CD14-positive monocyte (primary cell): ENCODE measurements around the gene HOXD1. TPM values are rescaled to one million over a fixed set of nuclear protein-coding genes. Genes with fewer than 3 reads are reported as not detected.
A peak's percentile ranks its signal among the peaks of the same experiment; 100 is the strongest.

ENCODE experiments used
- DNase-seq, 3 donors: peaks; one replicate each; pipeline ENCODE4 v3.0.0-alpha.2; 2011 to 2022
- H2AFZ ChIP-seq: 2 replicates; pipeline ENCODE4 v1.6.0; 2012; ENCODE audit warnings: mild to moderate bottlenecking, low read depth, low read length, inconsistent platforms; ENCODE audit not compliant: insufficient read depth, poor library complexity, severe bottlenecking
- H3K27ac ChIP-seq, 2 donors: 1 replicate in 1 of 2; 2 replicates in 1 of 2; pipeline ENCODE4 v1.5.1; 2012 to 2013; ENCODE audit warnings: low read length in 2 of 2, control low read depth in 1 of 2, inconsistent platforms in 1 of 2, low read depth in 1 of 2, mild to moderate bottlenecking in 1 of 2
- H3K27me3 ChIP-seq, 2 donors: one replicate each; pipeline versions ENCODE4 v1.6.0 to v1.6.1; 2011 to 2013; ENCODE audit warnings: low read length in 2 of 2; ENCODE audit not compliant: control insufficient read depth in 2 of 2, insufficient read depth in 2 of 2
- H3K36me3 ChIP-seq, 2 donors: replicated peaks in 1 of 2; 1 replicate in 1 of 2; 2 replicates in 1 of 2; pipeline versions ENCODE4 v1.5.1 to v1.6.1; 2012 to 2013; ENCODE audit warnings: low read length in 2 of 2, control low read depth in 1 of 2, inconsistent platforms in 1 of 2, mild to moderate bottlenecking in 1 of 2; ENCODE audit not compliant: insufficient read depth in 2 of 2, control insufficient read depth in 1 of 2
- H3K4me1 ChIP-seq, 2 donors: 1 replicate in 1 of 2; 2 replicates in 1 of 2; pipeline versions ENCODE4 v1.5.1 to v1.6.1; 2012 to 2013; ENCODE audit warnings: low read length in 2 of 2, control low read depth in 1 of 2, inconsistent platforms in 1 of 2, mild to moderate bottlenecking in 1 of 2, moderate library complexity in 1 of 2; ENCODE audit not compliant: insufficient read depth in 2 of 2, control insufficient read depth in 1 of 2
- H3K4me2 ChIP-seq: replicated peaks from 2 replicates; pipeline ENCODE3; 2012; ENCODE audit warnings: low read length, moderate library complexity, mild to moderate bottlenecking; ENCODE audit not compliant: poor library complexity, severe bottlenecking; ENCODE audit errors: extremely low read depth
- H3K4me3 ChIP-seq, 3 experiments: fragments of 200-600 bp in 1 of 3; sonication (generic) in 1 of 3; replicated peaks in 1 of 3; 1 replicate in 2 of 3; 2 replicates in 1 of 3; pipeline ENCODE4 v1.5.1; 2011 to 2013; ENCODE audit warnings: low read length in 3 of 3, mild to moderate bottlenecking in 3 of 3, control low read depth in 2 of 3, low read depth in 2 of 3, inconsistent platforms in 1 of 3, moderate library complexity in 1 of 3
- H3K79me2 ChIP-seq: 2 replicates; pipeline ENCODE4 v1.6.0; 2012; ENCODE audit warnings: mild to moderate bottlenecking, control low read depth, inconsistent platforms, low read length, moderate library complexity; ENCODE audit not compliant: insufficient read depth
- H3K9ac ChIP-seq: 2 replicates; pipeline ENCODE4 v1.6.0; 2017; ENCODE audit warnings: low read length, mild to moderate bottlenecking; ENCODE audit not compliant: insufficient read depth, poor library complexity, severe bottlenecking
- H3K9me3 ChIP-seq, 2 donors: replicated peaks in 1 of 2; 1 replicate in 1 of 2; 2 replicates in 1 of 2; pipeline versions ENCODE4 v1.5.1 to v1.6.1; 2012 to 2013; ENCODE audit warnings: low read length in 2 of 2, control low read depth in 1 of 2; ENCODE audit not compliant: control insufficient read depth in 1 of 2, insufficient read depth in 1 of 2
- H4K20me1 ChIP-seq: 2 replicates; pipeline ENCODE4 v1.6.0; 2012; ENCODE audit warnings: mild to moderate bottlenecking, low read length, control low read depth, moderate library complexity; ENCODE audit not compliant: insufficient read depth
- H3K27ac Mint-ChIP-seq, 7 donors: one replicate each; pipeline ENCODE4 v1.8.0; 2020; ENCODE audit warnings: mild to moderate bottlenecking in 7 of 7, mixed read lengths in 7 of 7, moderate library complexity in 6 of 7, inconsistent platforms in 2 of 7
- H3K27me3 Mint-ChIP-seq, 3 donors: one replicate each; pipeline ENCODE4 v1.8.0; 2021 to 2022; ENCODE audit warnings: low read depth in 3 of 3, mild to moderate bottlenecking in 3 of 3, mixed read lengths in 3 of 3, moderate library complexity in 3 of 3, inconsistent platforms in 1 of 3
- H3K36me3 Mint-ChIP-seq, 2 donors: one replicate each; pipeline ENCODE4 v1.8.0; 2020; ENCODE audit warnings: mixed read lengths in 2 of 2, inconsistent platforms in 1 of 2, mild to moderate bottlenecking in 1 of 2
- H3K4me1 Mint-ChIP-seq: one replicate; pipeline ENCODE4 v1.8.0; 2020; ENCODE audit warnings: mild to moderate bottlenecking, mixed read lengths
- H3K4me3 Mint-ChIP-seq, 2 donors: one replicate each; pipeline ENCODE4 v1.8.0; 2020; ENCODE audit warnings: mild to moderate bottlenecking in 2 of 2, mixed read lengths in 2 of 2, moderate library complexity in 1 of 2
- H3K9me3 Mint-ChIP-seq, 7 donors: one replicate each; pipeline ENCODE4 v1.8.0; 2020 to 2022; ENCODE audit warnings: mixed read lengths in 7 of 7, mild to moderate bottlenecking in 6 of 7, moderate library complexity in 6 of 7, inconsistent platforms in 2 of 7
- whole genome bisulfite sequencing: methylation state at CpG from one replicate; pipeline ENCODE4 v1.1.5; 2013; ENCODE audit warnings: missing lambda C conversion rate; ENCODE audit not compliant: insufficient coverage; 5-methylcytosine and 5-hydroxymethylcytosine counted together
- intact Hi-C, 2 donors: fragments of 100-400 bp; cut with micrococcal nuclease; formaldehyde crosslinking; loops; one replicate each; pipeline versions ENCODE4 v1.15.0 to v1.15.1; 2023
- polyA plus RNA-seq, 3 donors: library from polyadenylated mRNA; depleted of rRNA in 1 of 3; unstranded in 2 of 3; stranded (reverse) in 1 of 3; fragments of 300-500 nt in 2 of 3; fragments of >200 nt in 1 of 3; fragmentation: Illumina TruSeq in 2 of 3; gene quantifications; 1 replicate in 2 of 3; 2 replicates in 1 of 3; pipeline ENCODE4 v1.2.3, GENCODE V29; 2012 to 2021
- TF ChIP-seq, protein P1 (sequence below): fragments of 200-600 bp; IDR thresholded peaks from one replicate; pipeline ENCODE4 v1.8.0; 2022; ENCODE audit warnings: antibody characterized with exemption, mild to moderate bottlenecking

The HOXD1 gene
- polyA plus RNA-seq, 3 donors, result not detected

DNA sequence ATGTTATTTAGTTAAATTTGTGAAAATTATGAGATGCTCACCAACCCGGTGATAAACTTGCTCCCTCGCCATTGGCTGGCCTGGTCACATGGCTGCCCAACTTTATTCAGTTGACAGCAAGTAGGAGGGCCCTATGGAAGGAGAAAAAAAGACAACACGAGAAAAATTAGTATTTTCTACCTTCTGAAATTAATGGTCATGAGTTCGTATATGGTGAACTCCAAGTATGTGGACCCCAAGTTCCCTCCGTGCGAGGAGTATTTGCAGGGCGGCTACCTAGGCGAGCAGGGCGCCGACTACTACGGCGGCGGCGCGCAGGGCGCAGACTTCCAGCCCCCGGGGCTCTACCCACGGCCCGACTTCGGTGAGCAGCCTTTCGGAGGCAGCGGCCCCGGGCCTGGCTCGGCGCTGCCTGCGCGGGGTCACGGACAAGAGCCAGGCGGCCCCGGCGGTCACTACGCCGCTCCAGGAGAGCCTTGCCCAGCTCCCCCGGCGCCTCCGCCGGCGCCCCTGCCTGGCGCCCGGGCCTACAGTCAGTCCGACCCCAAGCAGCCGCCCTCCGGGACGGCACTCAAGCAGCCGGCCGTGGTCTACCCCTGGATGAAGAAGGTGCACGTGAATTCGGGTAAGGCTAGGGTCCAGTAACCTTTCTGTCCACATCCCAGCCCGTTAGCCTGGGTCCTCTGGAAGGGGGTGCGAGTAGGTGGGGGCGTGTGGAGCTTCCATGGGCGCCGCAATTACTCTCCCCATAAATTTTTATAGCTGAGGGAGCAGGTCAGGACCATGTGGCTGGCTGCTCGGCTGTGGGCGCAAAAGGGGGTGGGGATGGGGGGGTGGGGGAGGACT lies 36.8 kb upstream of the HOXD1 start, which contains the start of gene HOXD4:
Gene HOXD4 (plus strand): TSS at position 109 of the 846 bp plus-strand sequence. CDS start 84 bp downstream, at position 193.
- Histone ChIP-seq H3K27me3 (peaks cover 92 to 99% of the 10 kb centered on the region in 2 donors), H3K4me2 (no peak within 1 kb of the TSS), H3K4me1 (no peaks in the 10 kb centered on the region), H2AFZ (no peak within 1 kb of the TSS), H4K20me1 (no peaks in the 10 kb centered on the region), H3K9me3 (peaks cover 0 to 63% of the 10 kb centered on the region in 2 donors), H3K27ac (no peak within 1 kb of the TSS), H3K9ac (no peak within 1 kb of the TSS), H3K36me3 (no peaks in the 10 kb centered on the region), H3K4me3 (no peak within 1 kb of the TSS), H3K79me2 (no peaks in the 10 kb centered on the region)
- Mint-ChIP-seq H3K36me3 (peaks cover 3% of the 10 kb centered on the region in 2 donors), H3K27me3 (peaks cover 95 to 100% (median 96%) of the 10 kb centered on the region in 3 donors), H3K27ac (peak within 1 kb of the TSS in 1 of 7 donors; percentile 32), H3K4me3 (peak within 1 kb of the TSS in 1 of 2 donors; percentile 77), H3K4me1 (peaks cover 2% of the 10 kb centered on the region), H3K9me3 (peaks cover 0 to 32% (median 16%) of the 10 kb centered on the region in 7 donors)
- TF ChIP-seq, protein P1, sequence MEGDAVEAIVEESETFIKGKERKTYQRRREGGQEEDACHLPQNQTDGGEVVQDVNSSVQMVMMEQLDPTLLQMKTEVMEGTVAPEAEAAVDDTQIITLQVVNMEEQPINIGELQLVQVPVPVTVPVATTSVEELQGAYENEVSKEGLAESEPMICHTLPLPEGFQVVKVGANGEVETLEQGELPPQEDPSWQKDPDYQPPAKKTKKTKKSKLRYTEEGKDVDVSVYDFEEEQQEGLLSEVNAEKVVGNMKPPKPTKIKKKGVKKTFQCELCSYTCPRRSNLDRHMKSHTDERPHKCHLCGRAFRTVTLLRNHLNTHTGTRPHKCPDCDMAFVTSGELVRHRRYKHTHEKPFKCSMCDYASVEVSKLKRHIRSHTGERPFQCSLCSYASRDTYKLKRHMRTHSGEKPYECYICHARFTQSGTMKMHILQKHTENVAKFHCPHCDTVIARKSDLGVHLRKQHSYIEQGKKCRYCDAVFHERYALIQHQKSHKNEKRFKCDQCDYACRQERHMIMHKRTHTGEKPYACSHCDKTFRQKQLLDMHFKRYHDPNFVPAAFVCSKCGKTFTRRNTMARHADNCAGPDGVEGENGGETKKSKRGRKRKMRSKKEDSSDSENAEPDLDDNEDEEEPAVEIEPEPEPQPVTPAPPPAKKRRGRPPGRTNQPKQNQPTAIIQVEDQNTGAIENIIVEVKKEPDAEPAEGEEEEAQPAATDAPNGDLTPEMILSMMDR, result no peak
- no peak for DNase-seq
- 2% methylated on average over 44 of the region's 55 CpGs for WGBS
- intact Hi-C loops, result no loop called here

DNA sequence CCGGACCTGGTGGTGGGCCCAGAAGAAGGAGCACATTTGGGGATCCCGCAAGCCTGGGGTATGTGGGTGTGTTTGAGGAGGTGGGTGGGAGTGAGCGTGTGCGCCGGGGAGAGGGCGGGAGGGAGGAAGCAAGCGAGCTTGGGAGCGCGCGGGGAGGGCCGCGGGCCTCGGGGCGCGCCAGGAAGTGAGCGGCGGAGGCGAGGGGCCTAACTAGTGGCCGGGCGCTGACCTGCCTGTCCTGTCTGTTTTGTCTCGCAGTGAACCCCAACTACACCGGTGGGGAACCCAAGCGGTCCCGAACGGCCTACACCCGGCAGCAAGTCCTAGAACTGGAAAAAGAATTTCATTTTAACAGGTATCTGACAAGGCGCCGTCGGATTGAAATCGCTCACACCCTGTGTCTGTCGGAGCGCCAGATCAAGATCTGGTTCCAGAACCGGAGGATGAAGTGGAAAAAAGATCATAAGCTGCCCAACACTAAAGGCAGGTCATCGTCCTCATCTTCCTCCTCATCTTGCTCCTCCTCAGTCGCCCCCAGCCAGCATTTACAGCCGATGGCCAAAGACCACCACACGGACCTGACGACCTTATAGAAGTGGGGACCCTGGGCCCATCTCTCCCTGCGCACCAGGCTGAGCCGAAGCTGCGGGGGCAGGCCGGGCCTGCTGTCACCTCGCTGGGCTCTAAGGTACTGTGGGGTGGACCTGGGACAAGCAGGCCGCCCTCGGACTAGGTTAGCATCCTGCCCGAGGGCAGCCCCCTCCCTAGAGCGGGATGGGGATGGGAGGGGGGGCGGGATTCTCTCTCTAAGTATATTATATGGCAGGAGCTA lies 35.9 kb upstream of the HOXD1 start:
- Histone ChIP-seq H4K20me1 (no peaks in the 10 kb centered on the region), H3K36me3 (no peaks in the 10 kb centered on the region), H3K4me3 (no peak overlapping the region), H3K27ac (no peak overlapping the region), H3K79me2 (no peaks in the 10 kb centered on the region), H3K9ac (no peak overlapping the region), H3K4me2 (no peak overlapping the region), H3K9me3 (peaks cover 0 to 62% of the 10 kb centered on the region in 2 donors), H3K4me1 (no peaks in the 10 kb centered on the region), H3K27me3 (peaks cover 92 to 99% of the 10 kb centered on the region in 2 donors), H2AFZ (no peak overlapping the region)
- H3K27me3 Mint-ChIP-seq, result peaks cover 91 to 100% (median 95%) of the 10 kb centered on the region in 3 donors
- H3K4me1 Mint-ChIP-seq, result peaks cover 4% of the 10 kb centered on the region
- peaks cover 0 to 32% (median 15%) of the 10 kb centered on the region in 7 donors for H3K9me3 Mint-ChIP-seq
- no peak overlapping the region for H3K27ac Mint-ChIP-seq
- H3K36me3 Mint-ChIP-seq, result peaks cover 3 to 4% of the 10 kb centered on the region in 2 donors
- WGBS, result 10% methylated on average over 40 of the region's 48 CpGs
- TF ChIP-seq, protein P1, result no peak
- H3K4me3 Mint-ChIP-seq, result peak overlapping the region in 1 of 2 donors; percentile 77
- no peak for DNase-seq
- intact Hi-C loops, result no loop called here
